ENCODE data around the gene CDNF.

CDNF gene

DNA sequence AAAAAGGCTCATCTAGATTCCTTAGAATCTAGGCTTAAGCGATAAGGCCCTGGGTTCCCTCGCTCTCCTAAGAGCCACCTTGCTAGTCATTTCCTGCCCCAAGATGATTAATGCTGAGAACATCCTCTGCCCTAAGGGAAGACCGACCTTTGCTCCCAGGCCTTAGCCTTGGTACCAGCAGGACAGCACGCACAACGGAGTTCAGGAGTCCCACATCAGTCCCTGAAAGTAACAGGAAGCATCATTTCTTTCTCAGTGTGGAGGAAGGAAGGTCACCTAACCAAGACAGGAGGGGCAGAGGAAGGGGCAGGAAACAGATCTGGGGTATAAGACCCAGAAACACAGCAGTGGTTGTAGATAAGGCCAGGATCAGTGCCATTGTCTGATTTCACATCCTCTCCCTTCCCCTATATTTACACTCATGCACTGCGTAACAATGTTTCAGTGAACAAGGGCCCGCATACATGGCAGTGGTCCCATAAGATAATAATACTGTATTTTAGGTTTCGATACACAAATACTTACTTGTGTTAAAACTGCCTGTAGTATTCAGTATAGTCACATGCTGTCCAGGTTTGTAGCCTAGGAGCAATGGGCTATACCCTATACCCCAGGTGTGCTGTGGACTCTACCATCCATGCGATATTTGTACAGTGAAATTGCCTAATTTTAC, 55.0 kb downstream of the CDNF start:
- peaks cover 5% of the 10 kb centered on the region for H3K9me3 Mint-ChIP-seq
- H3K36me3 Mint-ChIP-seq (ENCODE audit: low read depth) = no peaks in the 10 kb centered on the region
- no peak overlapping the region for H3K27ac Mint-ChIP-seq
- peaks cover 13% of the 10 kb centered on the region for H3K4me1 Mint-ChIP-seq (ENCODE audit: low read depth)
- H3K27me3 Mint-ChIP-seq = no peaks in the 10 kb centered on the region
- H3K4me3 Mint-ChIP-seq = no peak overlapping the region

DNA sequence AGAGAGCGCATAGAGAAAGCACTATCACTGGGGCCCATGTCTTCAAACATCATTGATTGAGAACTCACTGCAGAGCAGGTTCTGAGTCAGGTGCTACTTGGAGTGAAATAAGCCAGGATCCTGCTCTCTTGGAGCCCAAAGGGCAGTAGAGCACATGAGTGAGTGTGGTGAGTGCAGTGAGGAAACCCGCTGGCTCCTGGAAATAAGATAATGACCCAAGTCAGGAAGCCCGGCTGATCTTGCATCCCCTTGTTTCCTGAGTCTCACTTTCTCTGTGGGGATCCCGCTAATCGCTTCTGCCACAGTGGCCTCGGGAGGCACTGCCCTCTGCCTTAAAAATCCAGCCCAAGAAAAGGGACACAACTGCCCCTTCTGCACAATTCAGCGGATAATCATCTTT, 56.1 kb downstream of the CDNF start:
- Mint-ChIP-seq H3K4me1 (ENCODE audit: low read depth) (peaks cover 13% of the 10 kb centered on the region), H3K27me3 (no peaks in the 10 kb centered on the region), H3K36me3 (ENCODE audit: low read depth) (no peaks in the 10 kb centered on the region), H3K9me3 (peaks cover 5% of the 10 kb centered on the region), H3K27ac (no peak overlapping the region), H3K4me3 (no peak overlapping the region)

DNA sequence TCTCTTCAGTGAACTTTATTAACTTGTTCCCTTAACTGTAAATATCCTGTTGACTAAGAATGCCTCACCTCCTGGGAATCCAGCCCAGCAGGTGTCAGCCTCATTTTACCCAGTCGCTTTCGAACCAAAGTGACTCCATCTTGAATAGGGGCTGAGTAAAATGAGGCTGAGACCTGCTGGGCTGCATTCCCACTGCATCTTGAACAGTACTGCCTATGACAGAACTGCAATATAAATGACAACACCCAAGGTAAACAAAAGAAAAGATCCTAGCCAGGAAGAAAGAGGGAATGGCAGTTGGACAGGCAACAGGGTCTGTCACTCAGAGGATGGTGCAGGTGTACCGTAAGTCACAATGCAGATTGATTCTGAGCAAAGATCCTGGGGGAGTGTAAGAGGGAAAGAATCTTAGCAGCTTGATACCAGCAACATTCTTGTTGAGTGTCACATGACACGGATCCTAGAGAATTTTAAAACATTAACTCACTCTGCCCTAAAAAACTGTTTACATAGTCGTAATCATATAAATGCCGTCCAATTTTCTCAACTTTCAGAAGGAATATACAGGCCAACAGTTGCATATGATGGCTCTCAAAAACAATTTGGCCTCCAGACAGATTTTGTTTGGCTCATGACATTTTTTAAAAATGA, 58.7 kb downstream of the CDNF start:
- Mint-ChIP-seq H3K36me3 (ENCODE audit: low read depth) (no peaks in the 10 kb centered on the region), H3K4me1 (ENCODE audit: low read depth) (peaks cover 13% of the 10 kb centered on the region), H3K27me3 (no peaks in the 10 kb centered on the region), H3K4me3 (no peak overlapping the region), H3K27ac (no peak overlapping the region), H3K9me3 (no peaks in the 10 kb centered on the region)

DNA sequence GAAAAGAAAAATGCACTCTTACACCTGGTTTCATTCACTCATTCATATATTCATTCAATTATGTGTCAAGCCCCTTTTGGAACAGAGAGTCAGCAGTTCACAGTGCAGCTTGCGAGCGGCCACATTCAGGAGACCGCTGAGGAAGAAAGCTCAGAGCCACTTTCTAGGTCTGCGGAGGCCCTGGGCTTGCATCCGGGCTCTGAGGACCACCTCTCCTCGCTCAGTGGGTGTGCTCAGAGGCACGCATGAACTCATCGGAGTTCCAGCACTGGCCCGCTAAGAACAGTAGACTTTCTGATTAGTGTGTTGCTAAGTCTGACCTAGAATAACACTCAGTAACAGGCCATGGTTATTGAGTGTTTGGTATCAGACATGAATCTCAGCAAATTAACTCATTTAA, 61.3 kb downstream of the CDNF start:
- Mint-ChIP-seq H3K36me3 (ENCODE audit: low read depth) (no peaks in the 10 kb centered on the region), H3K4me1 (ENCODE audit: low read depth) (peaks cover under 1% of the 10 kb centered on the region), H3K27me3 (no peaks in the 10 kb centered on the region), H3K9me3 (no peaks in the 10 kb centered on the region), H3K4me3 (no peak overlapping the region), H3K27ac (no peak overlapping the region)

DNA sequence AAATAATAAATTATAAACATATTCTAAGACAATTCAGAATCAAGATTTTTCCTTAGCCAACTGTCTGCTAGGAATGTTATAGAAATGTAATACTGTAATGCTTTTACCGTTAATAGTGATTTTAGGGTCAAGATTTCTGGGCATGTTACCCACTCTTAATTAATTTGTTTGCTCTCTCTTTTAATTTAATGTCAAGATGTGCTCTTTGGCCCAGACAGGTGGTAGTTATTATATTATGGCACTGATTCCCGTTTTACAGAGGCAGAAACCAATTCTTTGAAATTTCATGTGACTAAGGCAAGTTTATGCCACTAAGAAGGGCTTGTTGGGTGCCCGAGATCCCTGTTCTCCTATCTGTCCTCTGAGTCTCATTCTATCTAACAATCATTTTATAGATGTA, 62.2 kb downstream of the CDNF start:
- no peaks in the 10 kb centered on the region for H3K36me3 Mint-ChIP-seq (ENCODE audit: low read depth)
- no peaks in the 10 kb centered on the region for H3K4me1 Mint-ChIP-seq (ENCODE audit: low read depth)
- H3K27me3 Mint-ChIP-seq = no peaks in the 10 kb centered on the region
- H3K9me3 Mint-ChIP-seq = no peaks in the 10 kb centered on the region
- no peak overlapping the region for H3K27ac Mint-ChIP-seq
- H3K4me3 Mint-ChIP-seq = no peak overlapping the region

DNA sequence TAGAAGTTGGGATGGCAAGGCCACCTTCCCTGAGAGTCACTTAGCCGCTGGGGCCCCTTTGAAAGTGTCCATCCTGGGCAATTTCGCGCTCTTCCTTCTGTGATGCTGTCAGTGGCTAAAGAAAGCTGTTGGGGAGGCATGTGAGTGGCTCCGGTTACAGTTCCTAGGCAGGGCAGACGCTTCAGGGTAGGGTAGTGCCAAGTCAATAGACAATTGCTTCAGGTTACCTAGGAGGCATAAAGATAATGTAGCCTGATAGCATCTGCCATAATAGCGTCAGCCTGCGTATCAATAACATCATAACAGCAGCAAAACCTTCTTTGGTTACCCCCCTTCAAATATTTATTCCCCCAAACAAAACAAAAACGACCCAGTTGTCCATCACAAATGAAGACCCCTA, 63.0 kb downstream of the CDNF start, which contains the start of gene FAM107B:
FAM107B (minus strand) TSS at position 101 of the 400 bp plus-strand sequence. CDS start 234 bp downstream, outside the sequence.
- Mint-ChIP-seq H3K27ac (no peak within 1 kb of the TSS), H3K4me3 (no peak within 1 kb of the TSS), H3K36me3 (ENCODE audit: low read depth) (no peaks in the 10 kb centered on the region), H3K4me1 (ENCODE audit: low read depth) (no peaks in the 10 kb centered on the region), H3K9me3 (no peaks in the 10 kb centered on the region), H3K27me3 (no peaks in the 10 kb centered on the region)

DNA sequence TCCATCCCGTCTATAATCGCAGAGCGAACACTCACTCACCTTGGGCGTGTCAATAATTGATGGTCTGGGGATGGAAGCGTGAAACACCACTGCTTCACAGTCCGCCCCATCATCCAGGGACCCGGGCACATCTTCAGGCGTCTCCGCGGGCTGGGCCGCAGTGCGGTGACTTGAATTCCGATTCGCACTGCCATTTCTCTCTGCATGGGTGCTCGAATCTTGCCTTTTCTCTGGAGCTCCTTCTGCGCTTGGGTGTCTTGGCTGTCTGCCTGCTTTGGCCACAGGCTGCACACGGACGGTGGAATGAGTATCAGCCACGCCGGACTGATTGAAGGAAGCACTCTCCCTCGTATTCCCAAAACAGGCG, 63.6 kb downstream of the CDNF start:
- Mint-ChIP-seq H3K36me3 (ENCODE audit: low read depth) (no peaks in the 10 kb centered on the region), H3K4me1 (ENCODE audit: low read depth) (no peaks in the 10 kb centered on the region), H3K27me3 (no peaks in the 10 kb centered on the region), H3K4me3 (no peak overlapping the region), H3K9me3 (no peaks in the 10 kb centered on the region), H3K27ac (no peak overlapping the region)

DNA sequence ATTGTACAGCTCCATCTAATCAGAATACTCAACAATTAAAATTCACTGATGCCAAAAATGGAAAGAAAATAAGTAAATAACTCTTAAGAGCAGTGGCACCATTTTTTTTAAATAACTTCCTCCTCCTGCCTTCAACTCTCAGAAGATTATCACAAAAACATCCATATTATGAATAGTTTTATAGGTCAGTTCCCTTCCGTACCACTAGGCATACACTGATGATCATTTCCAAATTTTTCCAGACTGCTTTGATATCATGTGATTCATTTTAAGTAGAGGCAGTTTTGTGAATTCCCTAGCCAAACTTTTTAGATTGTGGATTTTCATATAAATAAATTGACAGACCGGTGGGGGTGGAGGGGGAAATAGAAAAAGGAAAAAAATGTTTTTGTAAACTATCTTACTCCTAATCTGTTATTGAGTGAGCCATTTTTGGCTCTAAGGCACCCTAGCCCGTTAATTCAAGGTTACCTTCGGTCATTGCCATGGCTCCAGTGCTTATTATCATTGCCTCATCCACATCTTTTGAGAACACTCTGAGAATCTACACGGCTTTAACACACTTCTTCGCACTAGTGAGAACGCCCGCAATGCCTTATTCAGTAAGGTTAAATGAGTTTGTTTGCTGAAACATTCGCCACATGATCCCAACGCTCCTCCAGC, 64.2 kb downstream of the CDNF start:
- H3K27me3 Mint-ChIP-seq = no peaks in the 10 kb centered on the region
- no peaks in the 10 kb centered on the region for H3K9me3 Mint-ChIP-seq
- no peaks in the 10 kb centered on the region for H3K4me1 Mint-ChIP-seq (ENCODE audit: low read depth)
- peak overlapping the region; percentile 19 for H3K27ac Mint-ChIP-seq
- H3K36me3 Mint-ChIP-seq (ENCODE audit: low read depth) = no peaks in the 10 kb centered on the region
- no peak overlapping the region for H3K4me3 Mint-ChIP-seq

DNA sequence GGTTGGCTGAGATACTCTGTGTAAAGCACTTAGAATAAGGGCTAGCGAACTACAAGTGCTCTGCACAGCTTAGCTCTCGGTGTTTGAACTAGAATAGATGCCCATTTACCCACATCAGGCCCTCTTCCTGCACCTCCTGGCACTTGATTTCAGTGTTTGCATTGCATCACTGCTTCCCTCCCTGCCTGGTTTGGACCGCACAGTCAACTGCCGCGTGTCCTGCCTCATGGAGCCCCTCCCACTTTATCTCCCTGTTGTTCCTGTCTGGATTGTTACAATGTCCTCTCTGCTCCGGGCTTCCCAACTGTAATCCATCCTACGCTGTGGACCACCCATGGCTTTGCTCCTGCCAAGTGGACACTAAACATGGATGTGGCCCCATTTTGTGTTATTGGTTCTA, 65.4 kb downstream of the CDNF start:
- no peak overlapping the region for H3K4me3 Mint-ChIP-seq
- H3K36me3 Mint-ChIP-seq (ENCODE audit: low read depth) = no peaks in the 10 kb centered on the region
- H3K27ac Mint-ChIP-seq = no peak overlapping the region
- no peaks in the 10 kb centered on the region for H3K27me3 Mint-ChIP-seq
- H3K4me1 Mint-ChIP-seq (ENCODE audit: low read depth) = no peaks in the 10 kb centered on the region
- H3K9me3 Mint-ChIP-seq = no peaks in the 10 kb centered on the region

DNA sequence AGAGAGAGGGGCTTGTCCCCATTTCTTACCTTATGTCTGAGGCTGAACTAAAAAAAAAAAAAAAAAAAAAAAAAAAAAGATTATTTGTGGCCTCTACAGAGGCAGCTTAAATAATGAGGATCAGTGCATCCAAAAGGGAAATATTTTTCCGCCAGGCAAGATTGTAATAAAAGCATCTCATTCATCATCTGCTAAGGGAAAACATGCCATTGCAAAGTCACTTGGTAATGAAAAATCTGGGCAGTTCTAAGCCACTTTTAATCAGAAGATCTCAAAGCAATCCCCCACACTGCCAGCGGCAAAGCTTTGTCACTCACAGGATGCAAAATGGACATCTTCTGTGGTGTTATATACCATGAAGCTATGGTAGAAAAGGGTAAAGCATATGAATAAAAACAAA, 66.9 kb downstream of the CDNF start:
- Mint-ChIP-seq H3K27me3 (no peaks in the 10 kb centered on the region), H3K4me1 (ENCODE audit: low read depth) (no peaks in the 10 kb centered on the region), H3K4me3 (no peak overlapping the region), H3K9me3 (no peaks in the 10 kb centered on the region), H3K36me3 (ENCODE audit: low read depth) (no peaks in the 10 kb centered on the region), H3K27ac (no peak overlapping the region)

Data from stimulated activated naive CD8-positive, alpha-beta T cell treated with anti-CD3 and anti-CD28 coated beads, Interleukin-15, Interleukin-2, amounts not matched to agents 100 ng/mL and 50 ng/mL, for 24 hours (primary cell).